PC-9 (cell line): ENCODE measurements around the gene WNT2B.

Experiments used
- CTCF ChIP-seq: fragments of 200-600 bp; sonication (generic); conservative IDR thresholded peaks from 2 replicates; pipeline ENCODE4 v1.6.1; 2017; ENCODE audit warnings: mixed run types, antibody characterized with exemption, mild to moderate bottlenecking, moderate library complexity
- EZH2 ChIP-seq: fragments of 200-600 bp; sonication (generic); IDR thresholded peaks from 2 replicates; pipeline ENCODE4 v1.8.0; 2017; ENCODE audit warnings: antibody characterized with exemption, low read depth

- TF ChIP-seq CTCF (no peak), EZH2 (no peak)
These were observed 18.7 kb downstream of the WNT2B start for GRCh38 chr1:112527266-112528010.
